GM21737 (cell line): ENCODE results near the gene LMAN1.

Source experiments
- ATAC-seq: cut with Tn5 transposase; IDR thresholded peaks from one replicate; pipeline ENCODE4 v1.9.1; 2021; ENCODE audit warnings: mild to moderate bottlenecking, moderate library complexity; ENCODE audit not compliant: unreplicated experiment

LMAN1 gene

DNA sequence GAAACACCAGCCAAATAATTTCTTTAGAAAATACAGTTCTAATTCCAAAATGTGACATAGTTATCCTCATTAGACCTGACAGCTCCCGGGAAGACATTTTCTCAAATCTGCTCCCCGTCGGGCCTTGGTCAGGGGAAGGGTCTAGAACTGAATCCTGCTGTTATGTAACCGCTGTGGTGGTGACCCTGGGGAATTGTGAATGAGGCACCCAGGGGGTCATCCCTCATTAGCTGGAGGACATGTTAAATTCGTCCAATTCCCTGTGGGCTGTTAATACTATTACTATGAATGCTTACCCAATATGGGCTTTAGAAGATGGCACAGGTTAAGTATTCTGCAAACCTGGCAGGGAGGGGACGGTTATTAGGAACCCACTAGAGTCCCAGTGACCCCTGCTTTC lies 52.4 kb downstream of the LMAN1 start:
- ATAC-seq: no peak

DNA sequence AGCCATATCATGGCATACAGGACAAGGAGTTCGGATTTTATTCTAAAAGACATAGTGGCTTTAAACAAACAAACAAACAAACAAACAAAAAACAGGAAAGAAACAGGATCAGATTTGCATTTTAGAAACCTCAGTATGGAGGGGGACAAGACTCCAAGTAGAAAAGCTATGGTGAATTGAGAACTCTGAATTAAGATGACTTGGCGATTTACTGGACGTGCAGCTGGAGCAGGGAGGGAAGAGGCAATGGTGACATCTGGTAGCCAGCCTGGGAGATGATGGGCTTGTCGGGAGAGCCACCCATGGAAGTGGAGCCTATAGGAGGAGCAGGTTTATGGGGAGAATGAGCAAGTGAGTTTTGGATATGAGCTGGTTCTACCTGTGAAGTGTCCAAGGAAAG lies 53.8 kb downstream of the LMAN1 start:
- ATAC-seq: no peak

DNA sequence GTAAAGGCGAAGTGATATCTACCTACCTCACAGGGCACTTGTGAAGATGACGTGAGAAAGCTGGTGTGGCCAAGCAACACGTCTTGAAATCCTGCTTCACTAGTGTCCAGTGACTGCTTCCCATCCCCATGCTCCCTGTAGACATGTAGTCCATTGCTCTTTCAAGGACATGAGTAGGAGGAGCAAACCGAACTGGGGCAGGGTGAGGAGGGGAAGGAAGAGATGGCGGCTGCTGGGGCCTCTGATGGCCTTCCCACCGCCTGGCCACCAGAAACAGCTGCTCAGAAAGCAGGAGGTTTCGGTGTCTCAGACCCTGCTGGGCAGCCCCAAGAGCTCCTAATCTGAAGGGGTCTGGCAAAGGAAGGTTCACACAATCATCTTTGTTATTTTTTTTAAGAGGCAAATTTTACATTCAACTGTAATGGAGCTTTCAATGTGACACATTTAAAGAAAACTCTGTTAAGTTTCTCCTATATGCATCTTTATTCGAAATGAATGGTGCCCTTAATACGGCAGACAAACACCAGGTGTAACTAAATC lies 55.3 kb downstream of the LMAN1 start:
- ATAC-seq: no peak

DNA sequence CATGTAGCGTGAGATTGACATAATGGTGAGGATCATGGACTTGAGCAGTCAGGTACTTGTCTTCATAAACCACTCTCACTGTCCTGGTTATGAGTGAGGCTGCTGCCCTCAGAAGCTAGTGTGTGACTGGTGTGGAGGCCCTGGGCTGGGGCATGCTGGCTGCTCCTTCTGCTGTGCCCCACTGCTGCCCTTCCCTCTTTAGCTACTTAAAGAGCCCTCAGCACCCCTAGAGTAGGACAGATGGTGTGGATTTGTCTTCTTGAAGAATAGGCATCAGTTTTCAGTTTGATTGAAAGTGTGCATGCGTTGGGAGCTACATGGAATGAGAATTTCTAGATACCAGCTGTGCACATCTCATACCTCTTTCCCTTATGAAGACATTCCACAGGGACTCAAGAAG lies 56.1 kb downstream of the LMAN1 start:
- no peak for ATAC-seq

GRCh38 chr18:59301929-59302328 lies 57.1 kb downstream of the LMAN1 start:
- no peak for ATAC-seq

GRCh38 chr18:59300676-59301285 lies 58.3 kb downstream of the LMAN1 start:
- no peak for ATAC-seq

DNA sequence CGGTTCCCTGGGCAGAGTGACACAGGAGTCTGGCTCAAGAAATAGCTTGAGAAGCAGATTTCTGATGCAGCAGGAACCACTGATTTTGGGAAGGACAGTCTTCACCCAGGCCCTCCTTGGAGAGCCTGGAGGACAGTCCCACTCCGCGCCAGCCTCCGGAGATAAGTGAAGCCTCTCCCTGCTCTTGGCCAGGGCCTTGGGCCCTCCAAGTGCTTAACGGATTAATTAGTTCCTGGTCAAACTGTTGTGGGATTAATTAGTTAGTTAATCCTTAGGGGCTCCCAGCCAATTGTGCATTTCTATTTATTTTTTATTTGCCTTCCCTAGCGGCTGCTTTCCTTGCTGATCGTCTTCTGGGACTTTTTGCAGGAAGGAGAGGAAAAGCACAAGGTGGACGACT lies 60.2 kb downstream of the LMAN1 start:
- ATAC-seq: no peak

- ATAC-seq: no peak
Observed at GRCh38 chr18:59293317-59293716, 65.7 kb downstream of the LMAN1 start.

GRCh38 chr18:59286341-59286740 lies 72.7 kb downstream of the LMAN1 start:
- ATAC-seq: no peak

GRCh38 chr18:59282341-59282740 lies 76.7 kb downstream of the LMAN1 start:
- ATAC-seq: no peak

GRCh38 chr18:59279722-59280121 lies 79.3 kb downstream of the LMAN1 start:
- no peak for ATAC-seq

DNA sequence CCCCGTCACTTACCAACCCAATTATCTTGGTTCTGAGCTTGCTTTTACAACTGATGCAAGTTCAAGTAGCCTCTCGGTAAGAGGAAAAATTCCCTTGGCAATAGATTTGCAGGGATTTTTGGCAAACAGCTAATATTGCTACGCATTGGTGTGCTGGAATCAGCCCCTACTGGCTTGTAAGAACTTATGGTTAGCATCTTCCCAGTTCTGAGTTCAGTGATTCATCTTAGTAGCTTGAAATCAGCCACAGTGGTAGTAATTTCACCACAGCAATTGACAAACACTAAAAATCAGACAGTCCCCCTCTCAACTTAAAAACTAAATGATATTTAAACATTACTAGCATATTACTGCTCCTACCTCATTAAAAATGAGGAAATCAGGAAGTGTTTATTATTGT lies 79.9 kb downstream of the LMAN1 start:
- no peak for ATAC-seq

DNA sequence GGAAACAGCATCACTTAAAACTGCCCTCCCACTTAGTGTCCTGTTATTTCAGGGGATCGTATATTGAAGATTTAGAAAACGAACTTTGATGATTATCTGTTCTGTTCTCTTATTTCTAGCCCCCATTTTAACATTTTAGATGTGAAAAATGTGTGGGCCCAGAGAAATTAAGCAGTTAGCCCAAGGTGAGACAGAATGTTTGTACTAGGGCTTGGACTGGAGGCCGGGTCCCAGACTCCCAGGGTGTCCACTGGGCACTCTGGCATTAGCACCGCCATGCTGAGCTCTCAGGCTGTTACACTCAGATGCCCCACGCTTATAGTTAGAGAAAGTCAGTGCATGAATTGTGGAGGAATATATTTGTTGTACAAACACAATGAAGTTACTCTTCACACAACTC lies 80.3 kb downstream of the LMAN1 start:
- ATAC-seq: no peak
